Measurements from ENCODE around the gene ACAP3. TPM values are rescaled to one million over a fixed set of nuclear protein-coding genes. Genes with fewer than 3 reads are reported as not detected.
A peak's percentile ranks its signal among the peaks of the same experiment; 100 is the strongest.

Gene ACAP3
- total RNA-seq, 2 experiments from 2014 or later: 69.5 to 92.1 TPM

GRCh38 chr1:1348420-1349255 is 40.9 kb upstream of the ACAP3 start:
- peaks cover 16% of the 10 kb centered on the region for H3K27me3 Mint-ChIP-seq
- CTCF ChIA-PET: interaction anchor here (0.6 to 2.3 kb wide), 6 partner anchors 20 to 285 kb away, joined by 3 to 9 read pairs (median 4); partner anchors contain the start of gene AURKAIP1
- DNase-seq: no peak

GRCh38 chr1:1347663-1348419 is 40.1 kb upstream of the ACAP3 start:
- POLR2A ChIA-PET: no interaction called here
- H3K27ac Mint-ChIP-seq: peak overlapping the region; percentile 64
- H3K4me3 Mint-ChIP-seq: peak overlapping the region; percentile 74
- CTCF ChIA-PET: interaction anchor here (0.7 to 2.3 kb wide), 8 partner anchors 21 to 284 kb away, joined by 3 to 9 read pairs (median 4); partner anchors contain the start of gene AURKAIP1
- no peak for DNase-seq
- no peaks in the 10 kb centered on the region for H3K9me3 Mint-ChIP-seq
- peaks cover 9% of the 10 kb centered on the region for H3K27me3 Mint-ChIP-seq
- peaks cover 19% of the 10 kb centered on the region for H3K4me1 Mint-ChIP-seq
- no peaks in the 10 kb centered on the region for H3K36me3 Mint-ChIP-seq (ENCODE audit: low read depth)

More at GRCh38 chr1:1348420-1349255, 40.9 kb upstream of the ACAP3 start:
- H3K9me3 Mint-ChIP-seq: no peaks in the 10 kb centered on the region
- POLR2A ChIA-PET: no interaction called here
- H3K27ac Mint-ChIP-seq: peak overlapping the region; percentile 64
- H3K4me1 Mint-ChIP-seq: peaks cover 23% of the 10 kb centered on the region
- H3K36me3 Mint-ChIP-seq (ENCODE audit: low read depth): no peaks in the 10 kb centered on the region
- H3K4me3 Mint-ChIP-seq: peak overlapping the region; percentile 74

- Mint-ChIP-seq H3K27me3 (peaks cover 2% of the 10 kb centered on the region), H3K36me3 (ENCODE audit: low read depth) (no peaks in the 10 kb centered on the region), H3K9me3 (no peaks in the 10 kb centered on the region), H3K4me1 (peaks cover 13% of the 10 kb centered on the region), H3K27ac (no peak overlapping the region), H3K4me3 (peak overlapping the region; percentile 74)
- POLR2A ChIA-PET: no interaction called here
- CTCF ChIA-PET: interaction anchor here (1.6 to 2.3 kb wide), 3 partner anchors 25 to 225 kb away, joined by 3 to 9 read pairs (median 5); partner anchors contain the start of gene AURKAIP1
- DNase-seq: no peak
Observed at GRCh38 chr1:1347026-1347595, 39.4 kb upstream of the ACAP3 start.

GRCh38 chr1:1346501-1346890 is 38.8 kb upstream of the ACAP3 start:
- Mint-ChIP-seq H3K27me3 (no peaks in the 10 kb centered on the region), H3K4me3 (peak overlapping the region; percentile 74), H3K27ac (no peak overlapping the region), H3K36me3 (ENCODE audit: low read depth) (peaks cover 3% of the 10 kb centered on the region), H3K4me1 (peaks cover 11% of the 10 kb centered on the region), H3K9me3 (no peaks in the 10 kb centered on the region)
- no peak for DNase-seq
- POLR2A ChIA-PET: no interaction called here
- CTCF ChIA-PET: interaction anchor here (1.1 to 2.3 kb wide), 4 partner anchors 20 to 224 kb away, joined by 3 to 9 read pairs (median 4); partner anchors contain the start of gene AURKAIP1

GRCh38 chr1:1345860-1346500 is 38.2 kb upstream of the ACAP3 start:
- DNase-seq: no peak
- H3K27ac Mint-ChIP-seq: no peak overlapping the region
- peaks cover 11% of the 10 kb centered on the region for H3K4me1 Mint-ChIP-seq
- H3K27me3 Mint-ChIP-seq: no peaks in the 10 kb centered on the region
- peaks cover 4% of the 10 kb centered on the region for H3K9me3 Mint-ChIP-seq
- H3K36me3 Mint-ChIP-seq (ENCODE audit: low read depth): peaks cover 8% of the 10 kb centered on the region
- H3K4me3 Mint-ChIP-seq: no peak overlapping the region
- CTCF ChIA-PET: interaction anchor here (1.1 to 1.8 kb wide), 3 partner anchors 19 to 224 kb away, joined by 3 to 5 read pairs (median 3); partner anchors contain the start of gene AURKAIP1
- POLR2A ChIA-PET: no interaction called here

- Mint-ChIP-seq H3K27me3 (no peaks in the 10 kb centered on the region), H3K27ac (no peak overlapping the region), H3K36me3 (ENCODE audit: low read depth) (peaks cover 14% of the 10 kb centered on the region), H3K4me1 (peaks cover 11% of the 10 kb centered on the region), H3K9me3 (peaks cover 10% of the 10 kb centered on the region), H3K4me3 (no peak overlapping the region)
- POLR2A ChIA-PET: no interaction called here
- no peak for DNase-seq
- CTCF ChIA-PET: interaction anchor here (1.1 kb wide), 1 partner anchor 18 kb away, joined by 3 read pairs; no protein-coding TSS in a partner anchor
Observed at GRCh38 chr1:1345384-1345783, 37.7 kb upstream of the ACAP3 start.

GRCh38 chr1:1344655-1345361 is 37.1 kb upstream of the ACAP3 start:
- no peak overlapping the region for H3K4me3 Mint-ChIP-seq
- H3K27ac Mint-ChIP-seq: no peak overlapping the region
- POLR2A ChIA-PET: no interaction called here
- H3K9me3 Mint-ChIP-seq: peaks cover 10% of the 10 kb centered on the region
- H3K36me3 Mint-ChIP-seq (ENCODE audit: low read depth): peaks cover 16% of the 10 kb centered on the region
- H3K27me3 Mint-ChIP-seq: no peaks in the 10 kb centered on the region
- CTCF ChIA-PET: no interaction called here
- peaks cover 11% of the 10 kb centered on the region for H3K4me1 Mint-ChIP-seq
- DNase-seq: no peak

GRCh38 chr1:1343811-1344421 is 36.2 kb upstream of the ACAP3 start:
- Mint-ChIP-seq H3K4me3 (no peak overlapping the region), H3K9me3 (peaks cover 10% of the 10 kb centered on the region), H3K4me1 (peaks cover 11% of the 10 kb centered on the region), H3K27ac (no peak overlapping the region), H3K27me3 (no peaks in the 10 kb centered on the region), H3K36me3 (ENCODE audit: low read depth) (peaks cover 16% of the 10 kb centered on the region)
- DNase-seq: no peak
- CTCF ChIA-PET: interaction anchor here (0.7 to 1.1 kb wide), 3 partner anchors 29 to 196 kb away, joined by 3 read pairs; no protein-coding TSS in a partner anchor
- POLR2A ChIA-PET: no interaction called here

GRCh38 chr1:1342584-1343115 is 34.9 kb upstream of the ACAP3 start:
- Mint-ChIP-seq H3K4me3 (no peak overlapping the region), H3K9me3 (peaks cover 10% of the 10 kb centered on the region), H3K27me3 (no peaks in the 10 kb centered on the region), H3K4me1 (peaks cover 8% of the 10 kb centered on the region), H3K27ac (no peak overlapping the region), H3K36me3 (ENCODE audit: low read depth) (peaks cover 16% of the 10 kb centered on the region)
- CTCF ChIA-PET: interaction anchor here (0.6 kb wide), 1 partner anchor 167 kb away, joined by 3 read pairs; no protein-coding TSS in a partner anchor
- POLR2A ChIA-PET: no interaction called here
- no peak for DNase-seq

- no peak overlapping the region for H3K4me3 Mint-ChIP-seq
- peaks cover 4% of the 10 kb centered on the region for H3K4me1 Mint-ChIP-seq
- peaks cover 10% of the 10 kb centered on the region for H3K9me3 Mint-ChIP-seq
- ChIA-PET CTCF (interaction anchor here (0.6 to 1.3 kb wide), 2 partner anchors 30 to 167 kb away, joined by 3 read pairs; no protein-coding TSS in a partner anchor), POLR2A (no interaction called here)
- no peak for DNase-seq
- H3K27ac Mint-ChIP-seq: no peak overlapping the region
- H3K36me3 Mint-ChIP-seq (ENCODE audit: low read depth): peaks cover 16% of the 10 kb centered on the region
- H3K27me3 Mint-ChIP-seq: no peaks in the 10 kb centered on the region
Observed at GRCh38 chr1:1342061-1342562, 34.4 kb upstream of the ACAP3 start.

GRCh38 chr1:1341549-1342021 is 33.9 kb upstream of the ACAP3 start:
- CTCF ChIA-PET: interaction anchor here (1.3 kb wide), 1 partner anchor 31 kb away, joined by 3 read pairs; no protein-coding TSS in a partner anchor
- no peak overlapping the region for H3K4me3 Mint-ChIP-seq
- POLR2A ChIA-PET: no interaction called here
- H3K27me3 Mint-ChIP-seq: no peaks in the 10 kb centered on the region
- H3K4me1 Mint-ChIP-seq: no peaks in the 10 kb centered on the region
- peaks cover 16% of the 10 kb centered on the region for H3K36me3 Mint-ChIP-seq (ENCODE audit: low read depth)
- peaks cover 10% of the 10 kb centered on the region for H3K9me3 Mint-ChIP-seq
- DNase-seq: no peak
- H3K27ac Mint-ChIP-seq: no peak overlapping the region
